PC-9 (cell line): ENCODE data around the gene CLEC3A.

Experiments used
- EZH2 ChIP-seq: fragments of 200-600 bp; sonication (generic); IDR thresholded peaks from 2 replicates; pipeline ENCODE4 v1.8.0; 2017; ENCODE audit warnings: antibody characterized with exemption, low read depth
- TF ChIP-seq, protein P1 (sequence below): fragments of 200-600 bp; sonication (generic); conservative IDR thresholded peaks from 2 replicates; pipeline ENCODE4 v1.6.1; 2017; ENCODE audit warnings: mixed run types, antibody characterized with exemption, mild to moderate bottlenecking, moderate library complexity

DNA sequence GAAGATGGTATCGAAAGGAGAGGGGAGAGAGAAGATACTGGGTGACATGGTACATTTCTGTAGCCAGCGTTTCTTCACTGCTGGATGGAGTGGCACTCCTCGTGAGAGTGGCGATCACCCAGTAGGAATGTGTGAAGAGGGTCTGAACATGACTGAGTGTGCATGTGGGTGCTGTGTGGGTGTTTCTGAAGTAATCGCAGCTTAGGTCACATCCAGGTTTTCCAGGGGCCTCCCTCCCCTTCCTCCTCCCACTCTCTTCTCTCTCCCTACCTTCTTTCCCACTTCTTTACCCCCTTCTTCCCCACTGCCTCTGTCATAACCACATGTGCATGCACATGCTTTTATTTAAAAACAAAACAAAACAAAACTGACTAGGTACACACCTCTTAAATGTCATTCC is 1.8 kb downstream of the CLEC3A start:
- TF ChIP-seq, protein P1, sequence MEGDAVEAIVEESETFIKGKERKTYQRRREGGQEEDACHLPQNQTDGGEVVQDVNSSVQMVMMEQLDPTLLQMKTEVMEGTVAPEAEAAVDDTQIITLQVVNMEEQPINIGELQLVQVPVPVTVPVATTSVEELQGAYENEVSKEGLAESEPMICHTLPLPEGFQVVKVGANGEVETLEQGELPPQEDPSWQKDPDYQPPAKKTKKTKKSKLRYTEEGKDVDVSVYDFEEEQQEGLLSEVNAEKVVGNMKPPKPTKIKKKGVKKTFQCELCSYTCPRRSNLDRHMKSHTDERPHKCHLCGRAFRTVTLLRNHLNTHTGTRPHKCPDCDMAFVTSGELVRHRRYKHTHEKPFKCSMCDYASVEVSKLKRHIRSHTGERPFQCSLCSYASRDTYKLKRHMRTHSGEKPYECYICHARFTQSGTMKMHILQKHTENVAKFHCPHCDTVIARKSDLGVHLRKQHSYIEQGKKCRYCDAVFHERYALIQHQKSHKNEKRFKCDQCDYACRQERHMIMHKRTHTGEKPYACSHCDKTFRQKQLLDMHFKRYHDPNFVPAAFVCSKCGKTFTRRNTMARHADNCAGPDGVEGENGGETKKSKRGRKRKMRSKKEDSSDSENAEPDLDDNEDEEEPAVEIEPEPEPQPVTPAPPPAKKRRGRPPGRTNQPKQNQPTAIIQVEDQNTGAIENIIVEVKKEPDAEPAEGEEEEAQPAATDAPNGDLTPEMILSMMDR, result no peak
- TF ChIP-seq EZH2, result no peak
